HG03139 (cell line): ENCODE data around the gene CRIP3.

ENCODE experiments used
- ATAC-seq: cut with Tn5 transposase; IDR thresholded peaks from one replicate; pipeline ENCODE4 v1.9.1; 2021; ENCODE audit not compliant: unreplicated experiment

CRIP3 gene

DNA sequence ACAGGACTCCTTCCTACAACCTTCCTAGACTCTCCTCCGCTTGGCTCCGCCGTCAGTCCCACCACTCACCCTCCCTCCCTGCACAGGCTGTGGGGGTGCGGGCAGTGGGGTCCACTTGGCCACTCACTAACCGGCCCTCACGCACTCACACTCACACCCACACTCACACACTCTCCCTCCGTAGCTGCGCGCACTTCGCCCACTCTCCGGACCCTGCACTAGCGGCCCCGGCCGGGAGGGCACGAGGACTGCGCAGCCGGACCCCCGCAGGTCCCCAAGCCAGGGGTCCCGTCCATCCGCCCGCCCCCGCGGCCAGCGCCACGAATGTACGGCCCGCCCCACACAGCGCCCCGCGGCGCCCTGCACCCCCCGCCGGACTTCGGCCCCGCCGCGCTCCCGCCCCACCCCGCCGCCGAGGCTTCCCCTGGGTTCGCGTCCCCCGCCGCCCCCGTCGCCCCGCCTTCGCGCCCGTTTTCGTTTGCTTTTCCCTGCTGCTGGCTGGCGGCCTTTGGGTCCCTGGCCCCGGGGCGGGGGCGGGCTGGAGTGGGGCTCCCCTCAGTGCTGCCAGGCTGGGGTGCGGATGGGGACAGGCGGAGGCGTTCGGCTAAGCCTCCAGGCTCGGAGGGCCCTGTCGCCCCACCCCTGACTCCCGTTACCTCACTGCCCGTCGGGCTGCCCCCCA, 33.6 kb downstream of the CRIP3 start:
- ATAC-seq = no peak

- ATAC-seq = no peak
These were observed 34.3 kb downstream of the CRIP3 start for GRCh38 chr6:43274127-43274915.

DNA sequence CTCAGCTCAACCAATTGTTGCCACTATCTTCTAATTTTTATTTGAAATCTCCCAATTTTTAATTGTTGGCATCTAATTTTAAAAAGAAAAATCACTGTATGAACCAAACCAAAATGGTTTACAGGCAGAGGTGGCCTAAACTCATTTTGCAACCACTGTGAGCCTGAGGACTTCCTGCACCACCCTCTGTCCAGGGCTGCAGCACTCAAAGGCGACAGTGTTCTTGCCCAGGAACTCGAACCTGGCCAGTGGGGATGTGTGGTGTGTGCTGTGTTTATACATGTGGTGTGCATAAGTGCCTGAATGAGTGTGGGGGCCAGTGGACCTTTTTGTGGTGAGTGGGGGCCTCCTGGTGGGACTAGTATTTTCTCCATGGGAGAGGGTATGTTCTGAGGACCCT, 34.9 kb downstream of the CRIP3 start:
- ATAC-seq = no peak

GRCh38 chr6:43271944-43272343, 36.7 kb downstream of the CRIP3 start:
- no peak for ATAC-seq

- no peak for ATAC-seq
These were observed 37.4 kb downstream of the CRIP3 start for GRCh38 chr6:43271103-43271815.

DNA sequence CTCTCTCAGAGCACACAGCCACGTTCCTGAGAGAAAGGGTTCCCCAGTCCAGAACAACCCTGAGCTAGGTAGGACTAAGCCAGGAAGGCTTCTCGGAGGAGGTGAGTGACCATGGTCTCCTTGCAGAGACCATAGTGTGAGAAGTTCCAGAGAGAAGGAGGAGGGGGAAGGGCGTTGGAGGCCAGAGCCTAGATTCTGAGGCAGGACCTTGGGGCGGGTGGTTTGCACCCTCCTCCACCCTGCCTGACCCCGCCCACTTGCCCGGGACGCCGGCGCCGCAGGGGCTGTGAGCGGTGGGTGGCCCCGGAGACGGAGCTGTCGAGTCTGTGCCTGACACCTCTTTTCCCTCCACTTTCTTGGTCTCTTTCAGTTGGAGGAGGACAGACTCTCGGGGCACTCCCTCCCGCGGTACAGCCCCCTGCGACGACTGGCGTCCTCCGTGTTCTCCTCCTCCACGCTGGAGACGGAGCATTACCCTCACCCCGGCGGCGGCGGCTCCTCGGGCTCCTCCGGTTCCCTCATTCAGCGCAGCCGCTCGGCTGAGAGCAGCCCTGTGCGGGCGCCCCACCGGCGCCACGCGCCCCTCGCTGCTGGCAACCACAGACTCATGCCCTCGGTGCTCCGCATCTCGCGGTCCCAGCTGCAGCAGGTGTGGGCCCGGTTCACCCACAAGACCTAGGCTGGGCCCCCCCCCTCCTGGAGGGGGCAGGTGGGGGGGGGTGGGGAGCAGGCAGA, 39.2 kb downstream of the CRIP3 start:
- ATAC-seq = no peak

GRCh38 chr6:43268782-43269272, 39.8 kb downstream of the CRIP3 start:
- no peak for ATAC-seq

- ATAC-seq = no peak
These were observed 40.3 kb downstream of the CRIP3 start for GRCh38 chr6:43268355-43268700.

- no peak for ATAC-seq
These were observed 40.8 kb downstream of the CRIP3 start for GRCh38 chr6:43267619-43268354.

DNA sequence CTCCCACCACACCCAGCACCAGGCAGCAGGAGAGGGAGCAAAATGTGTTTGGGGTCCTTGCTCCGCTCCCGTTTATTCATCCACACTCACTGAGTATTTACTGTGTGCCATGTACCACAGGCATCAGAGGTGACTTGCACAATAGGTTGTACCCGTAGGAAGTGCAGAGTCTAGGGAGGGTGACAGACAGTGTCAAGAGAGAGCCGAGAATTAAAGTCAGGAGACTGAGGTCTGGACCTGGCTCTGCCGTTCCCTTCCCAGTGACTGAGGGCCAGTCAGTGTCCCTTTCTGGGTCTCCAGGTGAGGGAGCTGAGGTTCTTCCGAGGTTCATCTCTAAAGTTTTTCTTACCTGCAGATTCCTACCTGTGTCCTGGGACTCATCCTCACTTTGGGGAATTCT, 43.1 kb downstream of the CRIP3 start:
- no peak for ATAC-seq

GRCh38 chr6:43264599-43265145, 44.0 kb downstream of the CRIP3 start:
- no peak for ATAC-seq

- ATAC-seq = no peak
These were observed 45.1 kb downstream of the CRIP3 start for GRCh38 chr6:43263314-43264178.

GRCh38 chr6:43262780-43263313, 45.8 kb downstream of the CRIP3 start:
- ATAC-seq = no peak

DNA sequence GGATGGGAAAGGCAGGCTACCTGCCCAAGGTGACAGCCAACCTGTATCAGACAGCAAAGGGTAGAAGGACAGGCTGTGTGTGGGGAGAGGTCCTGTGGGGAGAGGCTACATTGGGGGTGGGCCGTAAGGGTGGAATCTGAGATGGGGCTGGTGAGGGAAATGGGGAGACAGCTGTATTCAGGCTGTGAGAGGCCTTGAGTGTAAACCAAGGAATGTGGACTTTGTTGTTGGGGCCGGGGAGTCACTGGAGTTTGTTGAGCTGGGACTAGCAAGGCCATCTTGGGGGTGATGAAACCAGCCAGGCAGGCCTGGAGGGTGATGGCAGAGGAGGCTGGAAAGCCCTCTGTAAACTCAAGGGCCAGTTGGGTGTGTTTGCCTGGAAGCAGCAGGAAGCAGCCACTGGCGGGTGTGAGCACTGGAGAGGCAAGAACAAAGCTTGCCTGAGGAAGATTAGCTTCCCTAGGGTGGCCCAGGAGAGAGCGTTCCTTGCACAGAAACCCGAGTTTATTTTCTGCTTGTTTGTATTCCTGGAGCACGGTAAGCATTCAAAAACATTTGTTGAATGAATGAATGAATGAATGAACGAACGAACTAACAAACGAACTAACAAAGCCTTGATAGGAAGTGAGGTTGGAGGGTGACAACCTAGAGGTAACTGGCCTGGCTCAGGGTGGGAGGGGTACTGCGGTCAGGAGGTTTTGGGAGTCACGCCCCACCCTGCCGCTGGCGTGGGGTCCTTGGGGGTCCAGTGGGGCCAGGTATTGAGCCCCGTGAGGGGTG, 46.4 kb downstream of the CRIP3 start:
- ATAC-seq = no peak

GRCh38 chr6:43261198-43261597, 47.4 kb downstream of the CRIP3 start:
- ATAC-seq = no peak

DNA sequence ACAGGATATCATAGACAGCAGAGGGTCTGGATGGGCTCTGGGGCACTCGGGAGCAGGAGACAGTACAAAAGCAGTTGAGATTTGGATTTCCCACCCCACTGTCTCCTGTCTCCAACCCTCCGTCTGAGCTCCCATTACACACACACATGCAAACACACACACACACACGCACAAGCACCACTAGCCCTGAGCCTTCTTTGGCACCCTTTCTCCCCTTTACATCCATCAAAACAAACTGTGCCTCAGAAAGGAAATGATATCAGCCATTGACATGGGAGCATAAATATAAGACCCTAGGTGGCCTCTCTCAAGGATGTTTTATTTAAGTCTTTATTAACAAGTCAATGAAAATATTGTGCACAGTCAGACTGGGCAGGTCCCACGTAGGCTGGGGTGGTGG, 47.8 kb downstream of the CRIP3 start:
- ATAC-seq = no peak

DNA sequence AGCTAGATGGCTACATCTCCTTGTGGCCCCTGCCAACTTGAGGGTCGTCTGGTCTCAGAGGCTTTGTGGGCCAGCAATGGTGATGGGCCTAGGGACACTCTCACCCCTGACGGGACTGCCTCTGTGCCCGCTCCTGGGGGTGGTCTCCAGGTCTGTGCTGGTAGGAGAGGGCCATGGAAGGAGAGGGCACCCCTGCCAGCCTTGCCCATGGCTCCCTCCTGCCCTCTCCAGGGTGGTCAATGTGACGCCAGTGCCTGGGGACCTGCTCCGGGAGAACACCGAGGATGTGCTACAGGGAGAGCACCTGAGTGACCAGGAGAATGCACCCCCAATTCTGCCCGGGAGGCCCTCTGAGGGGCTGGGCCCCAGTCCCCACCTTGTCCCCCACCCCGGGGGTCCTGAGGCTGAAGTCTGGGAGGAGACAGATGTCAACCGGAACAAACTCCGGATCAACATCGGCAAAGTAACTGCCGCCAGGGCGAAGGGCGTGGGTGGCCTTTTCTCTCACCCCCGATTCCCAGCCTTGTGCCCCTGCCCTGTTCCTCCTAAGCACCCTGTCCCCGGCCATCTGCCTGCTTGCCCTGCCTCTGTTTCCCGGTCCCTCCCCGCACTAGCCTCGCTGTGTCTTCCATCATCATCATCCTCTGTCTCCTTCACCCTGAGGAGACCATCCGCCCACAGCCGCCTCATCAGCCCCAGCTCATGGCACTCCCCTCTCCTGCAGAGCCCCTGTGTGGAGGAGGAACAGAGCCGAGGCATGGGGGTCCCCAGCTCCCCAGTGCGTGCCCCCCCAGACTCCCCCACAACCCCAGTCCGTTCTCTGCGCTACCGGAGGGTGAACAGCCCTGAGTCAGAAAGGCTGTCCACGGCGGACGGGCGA, 49.6 kb downstream of the CRIP3 start:
- ATAC-seq = no peak
